GM18511 (cell line): ENCODE measurements around the gene ATP11A.

Experiments used
- ATAC-seq: cut with Tn5 transposase; IDR thresholded peaks from one replicate; pipeline ENCODE4 v1.9.1; 2021; ENCODE audit warnings: mild to moderate bottlenecking, moderate library complexity; ENCODE audit not compliant: unreplicated experiment

The ATP11A gene

DNA sequence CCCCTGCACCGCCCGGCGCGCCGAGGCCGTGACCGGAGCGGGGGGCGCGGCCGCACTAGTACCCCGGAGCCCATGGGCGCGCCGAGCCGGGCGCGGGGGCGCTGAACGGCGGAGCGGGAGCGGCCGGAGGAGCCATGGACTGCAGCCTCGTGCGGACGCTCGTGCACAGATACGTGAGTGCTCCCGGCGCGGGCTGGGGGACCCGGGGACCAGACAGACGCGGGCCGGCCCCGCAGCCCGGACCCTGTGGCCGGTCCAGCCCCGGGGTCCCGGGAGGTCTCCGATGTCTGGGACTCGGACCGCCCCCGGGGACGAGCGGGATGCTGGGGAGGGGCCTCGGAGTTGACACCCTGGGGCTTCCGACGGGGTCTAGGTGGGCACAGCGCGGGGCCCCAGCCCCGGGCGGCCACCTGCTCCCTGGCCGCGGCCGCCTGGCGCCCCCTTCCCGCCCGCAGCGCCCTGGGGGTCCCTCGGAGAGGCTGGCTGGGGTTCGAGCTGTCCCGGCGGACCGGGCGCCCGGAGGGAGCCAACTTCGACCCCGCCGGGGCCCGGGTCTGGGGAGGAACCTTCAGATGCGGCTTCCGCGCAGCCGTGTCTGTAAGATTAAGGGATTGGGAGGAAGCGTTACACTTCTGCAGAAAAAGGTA lies 568 bp downstream of the ATP11A start:
- ATAC-seq, result peak; percentile 29

- ATAC-seq, result no peak
Measured at GRCh38 chr13:112692104-112692503, 2.3 kb downstream of the ATP11A start.

DNA sequence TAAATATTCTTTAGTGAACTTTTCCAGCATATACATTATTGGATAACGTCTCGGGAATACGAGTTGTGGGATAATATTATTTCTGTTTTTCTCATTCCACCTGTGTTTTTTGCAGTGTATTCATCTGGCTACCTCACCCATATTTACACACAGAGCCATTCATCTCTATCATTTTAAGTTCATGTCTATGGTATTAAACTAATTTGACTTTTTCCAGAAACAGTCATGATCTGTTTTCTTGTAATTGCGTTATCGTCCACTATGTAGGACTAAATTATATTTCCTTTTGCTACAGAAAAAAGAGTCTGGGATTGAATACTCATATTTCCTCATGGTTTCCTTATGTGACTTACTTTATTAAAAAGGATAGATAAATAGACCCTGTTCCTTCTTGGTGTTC lies 2.7 kb downstream of the ATP11A start:
- ATAC-seq, result no peak

DNA sequence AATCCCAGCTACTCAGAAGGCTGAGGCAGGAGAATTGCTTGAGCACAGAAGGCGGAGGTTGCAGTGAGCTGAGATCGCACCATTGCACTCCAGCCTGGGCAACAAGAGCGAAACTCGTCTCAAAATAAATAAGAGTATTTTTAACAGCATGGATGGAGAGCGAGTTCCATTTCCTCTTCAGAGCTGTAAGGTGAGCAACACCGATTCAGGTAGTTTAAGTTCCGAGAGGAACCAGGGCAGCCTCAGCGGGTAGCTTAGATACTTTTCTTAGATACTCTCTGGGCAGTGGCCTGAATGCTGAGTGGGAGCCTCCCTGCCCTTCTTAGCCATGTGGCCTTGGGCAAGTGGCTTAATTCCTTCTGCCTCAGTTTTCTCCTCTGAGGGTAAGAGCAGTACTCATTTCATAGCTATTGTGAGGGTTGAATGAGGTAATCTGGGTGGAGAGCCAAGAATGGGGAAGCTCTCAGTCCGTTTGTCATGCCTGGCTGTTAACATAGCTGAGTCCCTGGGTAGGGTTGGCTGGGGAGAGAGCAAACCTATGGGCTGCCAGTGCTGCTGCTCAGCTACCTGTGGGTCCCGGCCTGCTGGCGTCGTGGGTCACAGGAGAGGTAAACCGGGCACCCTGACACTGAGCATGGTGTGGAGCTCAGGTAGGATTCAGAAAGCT lies 4.1 kb downstream of the ATP11A start:
- no peak for ATAC-seq

GRCh38 chr13:112695121-112695520 lies 5.3 kb downstream of the ATP11A start:
- ATAC-seq, result no peak

GRCh38 chr13:112696001-112696868 lies 6.4 kb downstream of the ATP11A start:
- no peak for ATAC-seq

GRCh38 chr13:112696869-112697465 lies 7.1 kb downstream of the ATP11A start:
- no peak for ATAC-seq

- ATAC-seq, result no peak
Measured at GRCh38 chr13:112697756-112698655, 8.2 kb downstream of the ATP11A start.

- no peak for ATAC-seq
Measured at GRCh38 chr13:112699322-112699918, 9.6 kb downstream of the ATP11A start.

- ATAC-seq, result no peak
Measured at GRCh38 chr13:112700291-112701060, 10.6 kb downstream of the ATP11A start.

DNA sequence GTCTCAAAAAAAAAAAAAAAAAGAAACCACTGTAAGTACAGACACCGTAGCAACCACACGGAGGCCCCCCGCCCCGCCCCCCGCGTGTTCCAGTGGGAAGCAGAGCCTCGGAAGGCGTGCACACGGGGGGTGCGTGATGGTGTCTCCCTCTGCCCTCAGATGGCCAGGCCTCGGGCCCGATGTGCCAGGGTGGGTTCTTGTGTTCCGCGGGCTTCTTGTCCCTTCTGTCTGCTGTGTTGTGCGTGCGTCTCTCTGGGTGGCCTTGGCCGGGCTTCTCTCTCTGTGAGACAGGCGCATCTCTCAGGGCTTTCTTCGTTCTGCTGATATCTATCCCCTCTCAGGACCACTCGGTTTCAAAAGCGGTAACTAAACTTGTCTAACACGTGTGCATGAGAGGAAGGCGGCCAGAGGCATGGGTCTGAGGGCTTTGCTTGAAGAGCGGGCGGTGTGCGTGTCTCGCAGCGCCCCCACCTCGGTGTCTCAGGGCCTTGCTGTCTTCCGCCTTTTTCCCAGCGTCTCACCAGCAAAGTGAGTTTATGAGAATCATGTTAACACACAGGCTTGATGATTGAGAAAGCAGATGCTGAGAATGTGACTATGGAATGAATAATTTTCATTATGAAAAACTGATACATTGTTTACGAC lies 12.6 kb downstream of the ATP11A start:
- no peak for ATAC-seq

- no peak for ATAC-seq
Measured at GRCh38 chr13:112702986-112703379, 13.1 kb downstream of the ATP11A start.

GRCh38 chr13:112703449-112704284 lies 13.8 kb downstream of the ATP11A start:
- no peak for ATAC-seq

DNA sequence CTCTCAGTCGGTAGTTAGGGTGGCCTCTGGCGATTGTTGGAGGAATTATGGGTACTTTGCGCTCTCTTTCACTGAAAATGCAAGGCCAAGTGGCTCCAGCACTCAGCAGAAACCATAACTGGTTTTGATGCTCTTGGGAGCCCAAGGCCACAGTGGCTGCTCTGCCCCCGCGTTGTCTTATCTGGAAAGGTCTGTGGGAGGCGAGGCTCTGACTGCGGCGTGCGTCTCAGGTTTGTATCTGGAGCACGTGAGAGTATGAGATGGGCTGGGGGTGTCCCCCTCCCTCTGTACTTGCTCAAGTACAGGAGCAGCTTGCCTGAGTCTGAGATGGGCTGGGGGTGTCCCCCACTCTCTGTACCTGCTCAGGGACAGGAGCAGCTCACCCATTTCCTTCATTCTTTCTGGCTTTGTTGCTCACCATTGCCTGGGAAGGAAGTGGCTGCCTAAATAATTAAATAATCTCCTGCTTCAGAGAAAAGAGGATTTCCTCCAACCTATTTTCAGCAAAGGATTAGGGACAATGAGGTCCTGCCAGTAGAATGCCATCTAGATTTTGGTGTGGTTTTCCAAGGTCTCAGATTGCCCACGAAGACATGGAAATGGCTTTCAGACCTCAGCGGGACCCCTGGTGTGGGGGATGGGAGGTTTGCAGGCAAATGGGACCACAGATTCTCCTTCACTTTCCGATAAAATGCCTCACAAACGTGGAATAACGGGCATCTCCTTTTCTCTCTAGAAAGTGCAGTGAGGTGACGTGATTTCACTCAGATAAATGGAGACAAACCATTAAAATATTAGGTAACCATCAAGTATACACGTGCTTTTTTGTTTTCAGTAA lies 14.7 kb downstream of the ATP11A start:
- no peak for ATAC-seq

- no peak for ATAC-seq
Measured at GRCh38 chr13:112705286-112705685, 15.4 kb downstream of the ATP11A start.

DNA sequence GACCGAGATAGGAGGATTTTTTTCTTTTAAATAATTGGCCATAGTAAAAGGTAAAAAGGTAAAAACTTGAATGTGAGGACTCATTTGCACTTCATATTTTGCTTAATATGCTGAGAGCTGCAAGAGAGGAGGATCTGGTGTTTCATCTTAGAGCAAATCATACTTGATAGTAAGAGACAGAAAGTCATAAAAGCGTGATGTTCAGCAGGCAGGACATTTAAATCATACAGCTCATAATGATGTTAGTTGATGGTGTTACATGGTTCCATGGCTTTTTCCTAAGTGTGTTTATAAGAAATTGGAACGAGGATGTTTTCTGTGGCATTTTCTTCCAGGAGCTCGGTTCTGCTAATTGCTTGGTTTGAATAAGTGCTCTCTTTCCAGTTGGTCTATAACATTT lies 16.3 kb downstream of the ATP11A start:
- no peak for ATAC-seq
